ENCODE measurements around the gene RPL31.

- TF ChIP-seq CTCF (IDR thresholded peaks at IDR 0.05; ENCODE audit: insufficient read depth, low read depth, low read length) (no peak), EZH2 (IDR thresholded peaks at IDR 0.05; ENCODE audit: insufficient read depth, low read length) (no peak)
Observed at GRCh38 chr2:101014264-101014857, 12.3 kb downstream of the RPL31 start.
